ENCODE results near the gene CBFA2T2.

CBFA2T2 gene

GRCh38 chr20:33474097-33474873, 15.6 kb upstream of the CBFA2T2 start:
- TF ChIP-seq CTCF (IDR thresholded peaks at IDR 0.05; ENCODE audit: extremely low read depth, missing control alignments) = no peak
- no peak for DNase-seq (ENCODE audit: low spot score)

- no peak for DNase-seq (ENCODE audit: low spot score)
- TF ChIP-seq CTCF (IDR thresholded peaks at IDR 0.05; ENCODE audit: extremely low read depth, missing control alignments) = no peak
These were observed 14.9 kb upstream of the CBFA2T2 start for GRCh38 chr20:33474963-33475362.

DNA sequence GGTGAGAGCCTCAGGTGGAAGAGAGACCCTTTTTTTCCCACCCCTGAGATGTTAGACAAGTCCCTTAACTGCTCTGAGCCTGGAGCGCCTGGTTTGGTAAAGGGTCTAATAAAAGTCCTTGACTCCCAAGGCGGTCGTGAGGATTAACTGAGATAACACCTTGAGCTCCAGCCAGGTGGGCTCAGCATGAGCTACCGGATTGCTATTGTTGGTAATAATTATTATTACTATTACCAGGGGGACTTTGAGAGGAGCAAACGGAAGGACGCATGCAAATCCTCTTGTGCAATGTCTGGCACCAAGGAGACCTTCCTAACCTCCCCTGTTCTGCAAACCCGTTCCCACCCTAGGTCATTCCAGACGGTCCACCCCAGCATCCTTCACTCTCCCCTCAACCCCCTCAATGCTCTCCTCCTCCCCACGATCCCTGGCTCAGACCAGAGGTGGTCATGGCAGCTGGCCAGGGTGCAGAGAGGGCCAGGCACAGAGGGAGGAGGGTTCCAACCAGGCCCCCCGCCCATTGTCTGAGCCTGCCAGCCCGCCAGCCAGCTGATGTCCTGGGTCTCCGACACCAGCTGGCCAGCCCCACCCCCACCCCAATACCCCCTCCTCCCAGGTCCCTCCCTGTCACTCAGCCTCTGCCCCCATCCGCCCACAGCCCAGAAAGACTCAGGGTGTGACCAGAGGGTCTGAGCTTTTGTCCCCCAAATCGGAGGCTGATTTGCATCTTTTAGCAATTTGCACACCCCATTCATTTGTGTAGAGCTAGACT, 14.3 kb upstream of the CBFA2T2 start:
- no peak for DNase-seq (ENCODE audit: low spot score)
- TF ChIP-seq CTCF (IDR thresholded peaks at IDR 0.05; ENCODE audit: extremely low read depth, missing control alignments) = no peak

DNA sequence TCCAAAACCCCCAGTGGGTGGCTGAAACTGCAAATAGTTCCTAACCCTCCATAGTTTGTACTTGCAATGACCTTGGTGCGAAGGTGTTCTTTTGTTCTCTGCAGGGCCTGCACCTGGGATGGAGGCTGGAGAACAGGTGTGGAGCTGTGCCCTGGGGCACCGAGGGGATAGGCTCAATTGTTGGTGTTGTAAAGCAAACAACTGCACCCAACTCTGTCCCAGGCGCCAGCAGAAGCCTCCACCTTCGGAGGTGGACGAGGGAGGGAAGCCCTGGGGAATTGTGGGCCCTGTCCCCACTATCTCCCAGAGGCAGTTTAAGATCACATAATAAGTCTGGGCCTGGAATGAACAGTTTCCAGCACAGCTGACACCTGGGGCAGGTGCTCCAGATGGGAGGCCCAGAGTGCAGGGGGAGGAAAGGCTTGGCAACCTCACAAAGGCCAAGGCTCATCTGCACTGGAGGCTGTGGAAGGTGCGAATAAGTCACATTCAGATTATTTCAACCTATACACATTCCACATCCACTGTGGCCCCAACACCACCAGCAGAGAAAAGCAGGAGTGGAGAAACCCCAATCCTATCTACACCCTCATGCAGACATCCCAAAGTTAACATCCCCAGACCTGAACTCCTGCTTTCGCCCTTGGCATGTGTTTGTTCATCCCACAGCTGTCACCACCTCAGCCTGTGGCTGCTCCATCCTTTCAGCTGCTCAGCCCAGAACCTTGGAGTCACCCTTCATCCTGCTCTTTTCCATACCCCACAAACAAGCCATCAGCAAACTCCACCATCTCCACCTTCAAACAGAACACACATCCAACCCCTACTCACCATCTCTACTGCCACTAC, 12.3 kb upstream of the CBFA2T2 start:
- TF ChIP-seq CTCF (IDR thresholded peaks at IDR 0.05; ENCODE audit: extremely low read depth, missing control alignments) = no peak
- no peak for DNase-seq (ENCODE audit: low spot score)

DNA sequence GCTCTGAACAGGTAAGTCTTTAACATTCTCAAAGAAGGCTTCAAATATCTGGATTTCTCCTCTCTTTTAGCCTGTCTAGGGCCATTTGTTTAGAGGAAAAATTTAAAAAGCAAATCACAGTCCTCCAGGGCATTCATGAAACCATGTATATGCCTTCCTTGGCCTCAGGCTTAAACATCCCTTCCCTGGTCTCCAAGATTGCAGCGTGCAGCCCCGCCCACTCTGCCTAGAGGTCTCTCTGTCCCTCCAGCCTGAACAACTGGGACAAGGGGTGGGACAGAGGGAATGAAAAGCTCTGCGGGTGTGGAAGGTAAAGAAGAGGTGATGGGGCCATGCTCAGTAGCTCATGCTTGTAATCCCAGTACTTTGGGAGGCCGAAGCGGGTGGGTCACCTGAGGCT, 9.8 kb upstream of the CBFA2T2 start:
- no peak for DNase-seq (ENCODE audit: low spot score)
- TF ChIP-seq CTCF (IDR thresholded peaks at IDR 0.05; ENCODE audit: extremely low read depth, missing control alignments) = no peak

DNA sequence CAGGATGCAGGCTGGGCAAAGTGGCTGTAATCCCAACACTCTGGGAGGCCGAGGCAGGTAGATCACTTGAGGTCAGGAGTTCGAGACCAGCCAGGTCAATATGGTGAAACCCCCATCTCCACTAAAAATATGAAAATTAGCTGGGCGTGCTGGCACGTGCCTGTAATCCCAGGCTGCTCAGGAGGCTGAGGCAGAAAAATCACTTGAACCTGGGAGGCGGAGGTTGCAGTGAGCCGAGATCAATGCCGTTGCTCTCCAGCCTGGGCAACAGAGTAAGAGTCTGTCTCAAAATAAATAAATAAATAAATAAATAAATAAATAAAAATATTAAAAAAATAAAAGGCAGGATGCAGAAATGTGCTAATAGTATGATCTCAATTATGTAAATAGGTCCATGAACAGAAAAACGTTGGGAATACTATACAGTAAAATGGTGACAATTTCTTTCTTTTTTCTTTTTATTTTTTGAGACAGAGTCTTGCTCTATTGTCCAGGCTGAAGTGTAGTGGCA, 8.4 kb upstream of the CBFA2T2 start:
- TF ChIP-seq CTCF (IDR thresholded peaks at IDR 0.05; ENCODE audit: extremely low read depth, missing control alignments) = no peak
- no peak for DNase-seq (ENCODE audit: low spot score)

All from GM20000 (cell line).